Prostate gland (tissue), 2 donors: ENCODE results near the gene VPS54.

Experiments used
- POLR2A ChIP-seq: fragments of 450-650 bp; IDR thresholded peaks from one replicate; pipeline ENCODE4 v1.6.1; 2016; ENCODE audit warnings: antibody characterized with exemption, mild to moderate bottlenecking
- POLR2AphosphoS5 ChIP-seq: sonication (generic); formaldehyde crosslinking; IDR thresholded peaks from one replicate; pipeline ENCODE4 v1.6.1; 2017; ENCODE audit warnings: antibody characterized with exemption
- TF ChIP-seq, protein P1 (sequence below), 4 experiments: fragments of 200-600 bp in 2 of 4; fragments of 450-650 bp in 2 of 4; sonication (generic) in 2 of 4; IDR thresholded peaks; 1 replicate in 3 of 4; 2 replicates in 1 of 4; pipeline ENCODE4 v1.5.1; 2016 to 2019; ENCODE audit warnings: antibody characterized with exemption in 4 of 4, mild to moderate bottlenecking in 2 of 4, moderate library complexity in 2 of 4

DNA sequence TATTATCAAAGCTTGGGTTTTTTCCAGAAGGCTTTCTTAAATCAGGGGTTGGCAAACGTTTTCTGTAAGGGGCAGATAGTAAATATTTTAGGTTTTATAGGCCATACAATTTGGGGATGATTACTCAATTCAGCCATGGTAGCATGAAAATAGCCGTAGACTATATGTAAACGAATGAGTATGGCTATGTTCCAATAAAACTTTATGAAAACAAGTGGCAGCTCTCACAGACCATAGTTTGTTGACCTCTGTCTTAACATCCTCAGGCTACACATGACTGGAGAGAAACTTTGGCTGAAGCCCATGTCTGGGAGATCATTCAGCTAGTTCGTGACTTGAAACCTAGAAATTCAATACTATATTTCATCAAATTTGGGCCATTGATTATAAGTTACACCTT is 147.4 kb downstream of the VPS54 start:
- no peak for TF ChIP-seq POLR2A
- TF ChIP-seq, protein P1, sequence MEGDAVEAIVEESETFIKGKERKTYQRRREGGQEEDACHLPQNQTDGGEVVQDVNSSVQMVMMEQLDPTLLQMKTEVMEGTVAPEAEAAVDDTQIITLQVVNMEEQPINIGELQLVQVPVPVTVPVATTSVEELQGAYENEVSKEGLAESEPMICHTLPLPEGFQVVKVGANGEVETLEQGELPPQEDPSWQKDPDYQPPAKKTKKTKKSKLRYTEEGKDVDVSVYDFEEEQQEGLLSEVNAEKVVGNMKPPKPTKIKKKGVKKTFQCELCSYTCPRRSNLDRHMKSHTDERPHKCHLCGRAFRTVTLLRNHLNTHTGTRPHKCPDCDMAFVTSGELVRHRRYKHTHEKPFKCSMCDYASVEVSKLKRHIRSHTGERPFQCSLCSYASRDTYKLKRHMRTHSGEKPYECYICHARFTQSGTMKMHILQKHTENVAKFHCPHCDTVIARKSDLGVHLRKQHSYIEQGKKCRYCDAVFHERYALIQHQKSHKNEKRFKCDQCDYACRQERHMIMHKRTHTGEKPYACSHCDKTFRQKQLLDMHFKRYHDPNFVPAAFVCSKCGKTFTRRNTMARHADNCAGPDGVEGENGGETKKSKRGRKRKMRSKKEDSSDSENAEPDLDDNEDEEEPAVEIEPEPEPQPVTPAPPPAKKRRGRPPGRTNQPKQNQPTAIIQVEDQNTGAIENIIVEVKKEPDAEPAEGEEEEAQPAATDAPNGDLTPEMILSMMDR (IDR thresholded peaks at IDR 0.05): no peak
- no peak for TF ChIP-seq POLR2AphosphoS5
